GM12875 (cell line): ENCODE data around the gene GNAT2.

Source experiments
- H3K4me3 ChIP-seq: one replicate; pipeline ENCODE4 v1.5.1; 2011; ENCODE audit warnings: low read depth, low read length, control low read depth
- TF ChIP-seq, protein P1 (sequence below): IDR thresholded peaks from 2 replicates; pipeline ENCODE4 v1.5.1; 2011; ENCODE audit warnings: low read depth, mild to moderate bottlenecking, control low read depth, inconsistent platforms, low read length, moderate library complexity, borderline replicate concordance; ENCODE audit not compliant: insufficient read depth

The GNAT2 gene

DNA sequence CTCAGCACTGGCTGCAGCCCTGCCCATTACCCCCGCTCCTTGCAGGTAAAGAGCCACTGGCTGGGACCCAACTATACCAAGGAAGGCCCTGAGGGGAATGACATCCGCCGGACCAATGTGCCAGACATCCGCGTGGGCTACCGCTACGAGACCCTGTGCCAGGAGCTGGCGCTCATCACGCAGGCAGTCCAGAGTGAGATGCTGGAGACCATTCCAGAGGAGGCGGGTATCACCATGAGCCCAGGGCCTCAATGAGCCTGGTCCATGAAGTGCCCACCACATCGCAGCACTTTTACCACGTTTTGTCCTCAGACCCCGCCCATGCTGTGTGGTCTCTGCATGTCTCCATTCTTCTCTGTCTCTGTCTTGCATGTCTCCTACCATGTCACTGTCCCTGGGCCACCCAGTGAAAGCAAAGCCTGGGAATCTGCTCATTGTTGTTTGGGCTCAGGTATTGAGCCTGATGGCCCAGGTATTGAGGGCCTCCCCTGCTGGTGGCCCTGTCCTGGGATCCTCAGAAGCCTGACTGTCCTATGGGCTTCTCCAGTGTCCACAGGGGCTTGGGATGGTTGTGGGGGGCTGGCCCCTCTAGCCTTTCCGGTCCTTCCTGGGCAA is 11.6 kb upstream of the GNAT2 start:
- TF ChIP-seq, protein P1, sequence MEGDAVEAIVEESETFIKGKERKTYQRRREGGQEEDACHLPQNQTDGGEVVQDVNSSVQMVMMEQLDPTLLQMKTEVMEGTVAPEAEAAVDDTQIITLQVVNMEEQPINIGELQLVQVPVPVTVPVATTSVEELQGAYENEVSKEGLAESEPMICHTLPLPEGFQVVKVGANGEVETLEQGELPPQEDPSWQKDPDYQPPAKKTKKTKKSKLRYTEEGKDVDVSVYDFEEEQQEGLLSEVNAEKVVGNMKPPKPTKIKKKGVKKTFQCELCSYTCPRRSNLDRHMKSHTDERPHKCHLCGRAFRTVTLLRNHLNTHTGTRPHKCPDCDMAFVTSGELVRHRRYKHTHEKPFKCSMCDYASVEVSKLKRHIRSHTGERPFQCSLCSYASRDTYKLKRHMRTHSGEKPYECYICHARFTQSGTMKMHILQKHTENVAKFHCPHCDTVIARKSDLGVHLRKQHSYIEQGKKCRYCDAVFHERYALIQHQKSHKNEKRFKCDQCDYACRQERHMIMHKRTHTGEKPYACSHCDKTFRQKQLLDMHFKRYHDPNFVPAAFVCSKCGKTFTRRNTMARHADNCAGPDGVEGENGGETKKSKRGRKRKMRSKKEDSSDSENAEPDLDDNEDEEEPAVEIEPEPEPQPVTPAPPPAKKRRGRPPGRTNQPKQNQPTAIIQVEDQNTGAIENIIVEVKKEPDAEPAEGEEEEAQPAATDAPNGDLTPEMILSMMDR: no peak
- H3K4me3 ChIP-seq: no peak overlapping the region

- H3K4me3 ChIP-seq: no peak overlapping the region
- TF ChIP-seq, protein P1: no peak
These were observed 10.9 kb upstream of the GNAT2 start for GRCh38 chr1:109630081-109630897.

- H3K4me3 ChIP-seq: no peak overlapping the region
- TF ChIP-seq, protein P1: no peak
These were observed 10.1 kb upstream of the GNAT2 start for GRCh38 chr1:109629372-109630030.

- TF ChIP-seq, protein P1: no peak
These were observed 9.3 kb upstream of the GNAT2 start for GRCh38 chr1:109628540-109629321.

GRCh38 chr1:109627692-109628399 is 8.4 kb upstream of the GNAT2 start:
- no peak overlapping the region for H3K4me3 ChIP-seq
- TF ChIP-seq, protein P1: no peak

More at GRCh38 chr1:109628540-109629321, 9.3 kb upstream of the GNAT2 start:
- no peak overlapping the region for H3K4me3 ChIP-seq

- TF ChIP-seq, protein P1: no peak
- no peak overlapping the region for H3K4me3 ChIP-seq
These were observed 7.4 kb upstream of the GNAT2 start for GRCh38 chr1:109626682-109627408.
